Measurements from ENCODE around the gene RFX8. TPM values are rescaled to one million over a fixed set of nuclear protein-coding genes. Genes with fewer than 3 reads are reported as not detected.

The RFX8 gene
- total RNA-seq, 1 experiment from 2014 or later: not detected

- intact Hi-C loops (cut with micrococcal nuclease): no loop called here
- no peaks in the 10 kb centered on the region for H3K36me3 Mint-ChIP-seq (ENCODE audit: insufficient read depth, unreplicated experiment)
These were observed 117.5 kb downstream of the RFX8 start for GRCh38 chr2:101357376-101357775.

DNA sequence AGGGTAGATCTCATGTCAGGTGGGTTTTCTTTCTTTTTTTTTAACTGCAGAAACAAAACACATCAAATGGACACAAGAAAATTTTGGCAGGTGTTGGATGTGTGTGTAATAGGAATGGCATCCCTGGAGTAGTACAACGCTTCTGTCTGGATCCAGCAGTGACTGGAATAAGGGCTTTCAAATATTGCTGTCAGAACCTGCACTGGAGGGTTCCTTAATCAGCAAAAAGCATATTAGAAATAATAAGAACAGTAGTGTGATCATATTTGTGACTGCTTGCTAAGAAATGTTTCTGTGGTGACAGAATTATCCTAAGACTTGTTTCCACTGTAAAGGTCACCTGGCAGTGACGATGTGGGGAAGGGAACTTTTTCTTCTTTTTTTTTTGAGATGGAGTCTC, 118.4 kb downstream of the RFX8 start:
- peak; percentile 69 for DNase-seq (ENCODE audit: unreplicated experiment)
- BruUV-seq (replicated peaks): no TSS peak

More at GRCh38 chr2:101357376-101357775, 117.5 kb downstream of the RFX8 start:
- ChIA-PET CTCF (interaction anchor here (0.5 to 2.7 kb wide), 6 partner anchors 11 to 474 kb away, joined by 3 to 7 read pairs (median 6); partner anchors contain the start of gene CREG2), POLR2A (interaction anchor here (0.9 to 1.7 kb wide), 3 partner anchors 24 to 31 kb away, joined by 3 to 5 read pairs (median 3); no protein-coding TSS in a partner anchor)
- Mint-ChIP-seq H3K9me3 (ENCODE audit: unreplicated experiment) (no peaks in the 10 kb centered on the region), H3K27ac (ENCODE audit: low read depth, unreplicated experiment) (no peak overlapping the region), H3K4me1 (ENCODE audit: insufficient read depth, unreplicated experiment) (peaks cover 46% of the 10 kb centered on the region), H3K27me3 (ENCODE audit: insufficient read depth, unreplicated experiment) (no peaks in the 10 kb centered on the region), H3K4me3 (ENCODE audit: unreplicated experiment) (no peak overlapping the region)
- DNase-seq (ENCODE audit: unreplicated experiment): no peak
- BruUV-seq (replicated peaks): no TSS peak
- TF ChIP-seq CTCF (IDR thresholded peaks at IDR 0.05; ENCODE audit: unreplicated experiment): no peak

GRCh38 chr2:101356055-101356454, 118.9 kb downstream of the RFX8 start:
- H3K4me1 Mint-ChIP-seq (ENCODE audit: insufficient read depth, unreplicated experiment): peaks cover 37% of the 10 kb centered on the region
- H3K27ac Mint-ChIP-seq (ENCODE audit: low read depth, unreplicated experiment): no peak overlapping the region
- no peaks in the 10 kb centered on the region for H3K9me3 Mint-ChIP-seq (ENCODE audit: unreplicated experiment)
- no peaks in the 10 kb centered on the region for H3K27me3 Mint-ChIP-seq (ENCODE audit: insufficient read depth, unreplicated experiment)
- no peak for TF ChIP-seq CTCF (IDR thresholded peaks at IDR 0.05; ENCODE audit: unreplicated experiment)
- intact Hi-C loops (cut with micrococcal nuclease): no loop called here
- H3K4me3 Mint-ChIP-seq (ENCODE audit: unreplicated experiment): peak overlapping the region; percentile 19
- no peaks in the 10 kb centered on the region for H3K36me3 Mint-ChIP-seq (ENCODE audit: insufficient read depth, unreplicated experiment)
- no TSS peak for BruUV-seq (replicated peaks)
- CTCF ChIA-PET: interaction anchor here (0.6 to 1.2 kb wide), 5 partner anchors 13 to 1421 kb away, joined by 3 to 6 read pairs (median 3); partner anchors contain the start of gene CREG2
- POLR2A ChIA-PET: interaction anchor here (0.6 to 1.7 kb wide), 4 partner anchors 10 to 49 kb away, joined by 3 to 5 read pairs (median 4); no protein-coding TSS in a partner anchor
- DNase-seq (ENCODE audit: unreplicated experiment): no peak

More for the DNA sequence above, 118.4 kb downstream of the RFX8 start:
- H3K36me3 Mint-ChIP-seq (ENCODE audit: insufficient read depth, unreplicated experiment): no peaks in the 10 kb centered on the region
- H3K4me1 Mint-ChIP-seq (ENCODE audit: insufficient read depth, unreplicated experiment): peaks cover 41% of the 10 kb centered on the region
- TF ChIP-seq CTCF (IDR thresholded peaks at IDR 0.05; ENCODE audit: unreplicated experiment): no peak
- no peaks in the 10 kb centered on the region for H3K9me3 Mint-ChIP-seq (ENCODE audit: unreplicated experiment)
- H3K27me3 Mint-ChIP-seq (ENCODE audit: insufficient read depth, unreplicated experiment): no peaks in the 10 kb centered on the region
- ChIA-PET CTCF (interaction anchor here (0.7 to 0.9 kb wide), 3 partner anchors 13 to 32 kb away, joined by 3 to 6 read pairs (median 4); no protein-coding TSS in a partner anchor), POLR2A (interaction anchor here (0.6 to 1.7 kb wide), 4 partner anchors 10 to 49 kb away, joined by 3 to 5 read pairs (median 4); no protein-coding TSS in a partner anchor)
- intact Hi-C loops (cut with micrococcal nuclease): no loop called here
- H3K27ac Mint-ChIP-seq (ENCODE audit: low read depth, unreplicated experiment): no peak overlapping the region
- peak overlapping the region; percentile 19 for H3K4me3 Mint-ChIP-seq (ENCODE audit: unreplicated experiment)

- Mint-ChIP-seq H3K4me1 (ENCODE audit: insufficient read depth, unreplicated experiment) (peaks cover 31% of the 10 kb centered on the region), H3K4me3 (ENCODE audit: unreplicated experiment) (peak overlapping the region; percentile 19), H3K9me3 (ENCODE audit: unreplicated experiment) (no peaks in the 10 kb centered on the region), H3K27me3 (ENCODE audit: insufficient read depth, unreplicated experiment) (no peaks in the 10 kb centered on the region), H3K36me3 (ENCODE audit: insufficient read depth, unreplicated experiment) (no peaks in the 10 kb centered on the region), H3K27ac (ENCODE audit: low read depth, unreplicated experiment) (peak overlapping the region; percentile 17)
- POLR2A ChIA-PET: interaction anchor here (0.6 to 1.7 kb wide), 4 partner anchors 9 to 48 kb away, joined by 3 to 5 read pairs (median 4); no protein-coding TSS in a partner anchor
- no TSS peak for BruUV-seq (replicated peaks)
- intact Hi-C loops (cut with micrococcal nuclease): no loop called here
- DNase-seq (ENCODE audit: unreplicated experiment): peak; percentile 17
- CTCF ChIA-PET: interaction anchor here (0.6 to 1.2 kb wide), 6 partner anchors 12 to 1421 kb away, joined by 3 to 6 read pairs (median 4); partner anchors contain the start of gene CREG2
- TF ChIP-seq CTCF (IDR thresholded peaks at IDR 0.05; ENCODE audit: unreplicated experiment): no peak
These were observed 119.4 kb downstream of the RFX8 start for GRCh38 chr2:101355401-101356054.

All from MCF 10A (cell line).